Measurements from ENCODE around the gene DNAH11. TPM values are rescaled to one million over a fixed set of nuclear protein-coding genes. Genes with fewer than 3 reads are reported as not detected.

DNAH11 gene
- total and polyA plus RNA-seq, 2 of the 8 experiments (the other 6 are each of a cell fraction or from before 2014, with no cell fraction given), result 1.8 to 4.9 TPM

- no peak overlapping the region for H2AFZ ChIP-seq (ENCODE audit: low read length)
- no peak overlapping the region for H3K4me2 ChIP-seq (ENCODE audit: insufficient read depth in 1 of 2, low read depth in 2 of 2, low read length in 2 of 2)
- no peak overlapping the region for H3K9ac ChIP-seq (replicated peaks in 1 of 4; ENCODE audit: extremely low read depth in 1 of 4, low read depth in 3 of 4, low read length in 3 of 4)
- no peak overlapping the region for H2BK120ac ChIP-seq (replicated peaks; ENCODE audit: low read depth, low read length)
- no peak overlapping the region for H3K23ac ChIP-seq (ENCODE audit: insufficient read length)
- H3K23me2 ChIP-seq (ENCODE audit: low read depth, low read length), result no peaks in the 10 kb centered on the region; the same call in 1 of the 2 replicates
- H3K56ac ChIP-seq (replicated peaks; ENCODE audit: insufficient read length, low read depth, low read length), result no peak overlapping the region
- TF ChIP-seq HDAC6 (IDR thresholded peaks at IDR 0.05; ENCODE audit: low read depth, low read length), result no peak
- TF ChIP-seq EZH2 (IDR thresholded peaks at IDR 0.05; ENCODE audit: low read depth, low read length, severe bottlenecking), result no peak
- POLR2A ChIA-PET (ENCODE audit: partially characterized antibody), result no interaction called here
- H3K4ac ChIP-seq (replicated peaks; ENCODE audit: insufficient read length, low read depth, low read length), result no peak overlapping the region
- H3K27ac ChIP-seq (ENCODE audit: low read depth, low read length), result no peak overlapping the region
- peaks cover 13% of the 10 kb centered on the region for H3K79me1 ChIP-seq (ENCODE audit: low read depth, low read length)
- H3K14ac ChIP-seq (ENCODE audit: insufficient read length), result no peak overlapping the region
- H4K20me1 ChIP-seq (replicated peaks in 1 of 2; ENCODE audit: control insufficient read depth in 1 of 2, insufficient read depth in 2 of 2, low read length in 2 of 2), result peaks cover 15 to 18% of the 10 kb centered on the region in 2 experiments
- WGBS, 2 experiments (ENCODE audit: extremely low coverage in 1 of 2, insufficient coverage in 1 of 2, insufficient read length in 1 of 2, insufficient replicate concordance in 2 of 2, low coverage in 1 of 2, low lambda C conversion rate in 2 of 2, missing lambda C conversion rate in 1 of 2), result 87% methylated on average over 2 of the region's 2 CpGs; no CpG with 5 or more reads in 1 of the 2 experiments
- H3K27me3 ChIP-seq (replicated peaks in 1 of 4; ENCODE audit: control insufficient read depth in 3 of 4, extremely low read depth in 1 of 4, insufficient read depth in 3 of 4, low read length in 3 of 4), result no peaks in the 10 kb centered on the region
- no peak overlapping the region for H3K4me3 ChIP-seq (ENCODE audit: extremely low read depth in 1 of 4, insufficient read depth in 2 of 4, low read depth in 3 of 4, low read length in 4 of 4)
- DNase-seq (ENCODE audit: low read depth in 1 of 2, low spot score in 2 of 2), result no peak
- no peak overlapping the region for H2BK20ac ChIP-seq (ENCODE audit: low read length)
- CTCF ChIA-PET (ENCODE audit: partially characterized antibody), result interaction anchor here (1.4 kb wide), 1 partner anchor 144 kb away, joined by 3 read pairs; no protein-coding TSS in a partner anchor
- no peaks in the 10 kb centered on the region for H3K9me3 ChIP-seq (ENCODE audit: insufficient read depth in 2 of 2, low read depth in 1 of 2, low read length in 1 of 2)
- no peak overlapping the region for H2AK5ac ChIP-seq (ENCODE audit: low read depth, low read length)
- no peak overlapping the region for H2BK12ac ChIP-seq (ENCODE audit: low read depth, low read length)
- no peak overlapping the region for H4K91ac ChIP-seq (replicated peaks; ENCODE audit: insufficient read length, low read length)
- H4K8ac ChIP-seq (ENCODE audit: extremely low read depth, insufficient read depth, low read length), result no peak overlapping the region
- no peak overlapping the region for H3K18ac ChIP-seq (ENCODE audit: extremely low read depth, low read length)
- H4K5ac ChIP-seq (ENCODE audit: insufficient read length, low read depth, low read length), result no peak overlapping the region
- H3K79me2 ChIP-seq (ENCODE audit: control insufficient read depth in 1 of 2, insufficient read depth in 2 of 2, low read length in 2 of 2), result peaks cover 24 to 99% of the 10 kb centered on the region in 2 experiments
- peaks cover 0 to 12% (median 1%) of the 10 kb centered on the region in 4 experiments; a peak in 2 of 8 replicates for H3K36me3 ChIP-seq (ENCODE audit: control insufficient read depth in 2 of 4, insufficient read depth in 4 of 4, low read length in 3 of 4)
- no peak overlapping the region for H2BK5ac ChIP-seq (ENCODE audit: low read depth, low read length)
- H2BK15ac ChIP-seq (ENCODE audit: low read length), result no peak overlapping the region
- no peak for FAIRE-seq
- peaks cover 4 to 21% (median 18%) of the 10 kb centered on the region in 4 experiments; a peak in 6 of 7 replicates for H3K4me1 ChIP-seq (replicated peaks in 1 of 4; ENCODE audit: control insufficient read depth in 3 of 4, insufficient read depth in 4 of 4, low read length in 3 of 4)
Measured at GRCh38 chr7:21938463-21938862, 395.6 kb downstream of the DNAH11 start.
